OCI-LY1 (cell line): ENCODE data around the gene MDGA2.
"Not testable (repeated sequence)": the region's sequence is repeated elsewhere in the genome, so short reads cannot be mapped to it uniquely, and the experiment has no call there.

ENCODE experiments used
- H2AFZ ChIP-seq: fragments of 200-600 bp; sonication (generic), shearing (Covaris generic); 2 replicates; pipeline ENCODE4 v1.6.0; 2014; ENCODE audit warnings: antibody characterized with exemption, mild to moderate bottlenecking, low read length
- H3F3A ChIP-seq: fragments of 200-600 bp; sonication (generic), shearing (Covaris generic); 2 replicates; pipeline ENCODE4 v1.6.0; 2014; ENCODE audit warnings: mild to moderate bottlenecking, antibody characterized with exemption, low read length, moderate library complexity; ENCODE audit not compliant: insufficient read depth
- H3K27ac ChIP-seq: fragments of 200-600 bp; sonication (generic); 2 replicates; pipeline ENCODE4 v1.5.1; 2014; ENCODE audit warnings: low read length, mixed run types, mild to moderate bottlenecking, low read depth; ENCODE audit not compliant: poor library complexity, severe bottlenecking
- H3K27me3 ChIP-seq: fragments of 200-600 bp; sonication (generic); 2 replicates; pipeline ENCODE4 v1.6.0; 2014; ENCODE audit warnings: antibody characterized with exemption, mild to moderate bottlenecking, low read length, moderate library complexity; ENCODE audit not compliant: insufficient read depth
- H3K36me3 ChIP-seq: fragments of 200-600 bp; sonication (generic); 2 replicates; pipeline ENCODE4 v1.6.1; 2014; ENCODE audit warnings: mild to moderate bottlenecking, antibody characterized with exemption, low read length, moderate library complexity, mixed read lengths; ENCODE audit not compliant: insufficient read depth
- H3K4me1 ChIP-seq: fragments of 200-600 bp; sonication (generic); 2 replicates; pipeline ENCODE4 v1.5.1; 2014; ENCODE audit warnings: mild to moderate bottlenecking, low read length, moderate library complexity; ENCODE audit not compliant: insufficient read depth, severe bottlenecking
- H3K4me2 ChIP-seq: fragments of 200-600 bp; sonication (generic), shearing (Covaris generic); 2 replicates; pipeline ENCODE4 v1.6.1; 2014; ENCODE audit warnings: low read length
- H3K4me3 ChIP-seq: fragments of 200-600 bp; sonication (generic); 2 replicates; pipeline ENCODE4 v1.5.1; 2014; ENCODE audit warnings: low read length, low read depth, mild to moderate bottlenecking, mixed read lengths; ENCODE audit not compliant: poor library complexity, severe bottlenecking
- H3K79me2 ChIP-seq: fragments of 200-600 bp; shearing (Covaris generic); 2 replicates; pipeline ENCODE4 v1.6.1; 2016; ENCODE audit warnings: mixed run types, low read length, mixed read lengths; ENCODE audit not compliant: insufficient read depth
- H3K9ac ChIP-seq: fragments of 200-600 bp; sonication (generic), shearing (Covaris generic); 2 replicates; pipeline ENCODE4 v1.6.1; 2014; ENCODE audit warnings: mild to moderate bottlenecking, low read length, mixed read lengths
- H3K9me2 ChIP-seq: fragments of 200-600 bp; sonication (generic), shearing (Covaris generic); 2 replicates; pipeline ENCODE4 v1.6.1; 2014; ENCODE audit warnings: low read depth, mild to moderate bottlenecking, low read length, mixed read lengths
- H3K9me3 ChIP-seq: fragments of 200-600 bp; shearing (Covaris generic); 2 replicates; pipeline ENCODE4 v1.6.1; 2014; ENCODE audit warnings: low read length, mixed read lengths
- H4K20me1 ChIP-seq: fragments of 200-600 bp; sonication (generic), shearing (Covaris generic); 2 replicates; pipeline ENCODE4 v1.6.0; 2016; ENCODE audit warnings: mild to moderate bottlenecking, low read length; ENCODE audit not compliant: insufficient read depth
- CTCF ChIP-seq: fragments of 200-600 bp; sonication (generic), shearing (Covaris generic); IDR thresholded peaks from 2 replicates; pipeline ENCODE4 v1.5.1; 2017; ENCODE audit warnings: mild to moderate bottlenecking, antibody characterized with exemption, low read length, moderate library complexity, mixed read lengths
- EZH2 ChIP-seq: fragments of 200-600 bp; sonication (generic), shearing (Covaris generic); IDR thresholded peaks from 2 replicates; pipeline ENCODE4 v1.8.0; 2017; ENCODE audit warnings: borderline replicate concordance, mixed run types, mild to moderate bottlenecking, antibody characterized with exemption, low read length, moderate library complexity, mixed read lengths

Gene MDGA2

GRCh38 chr14:47626151-47627035, 49.0 kb downstream of the MDGA2 start:
- no peak overlapping the region for H2AFZ ChIP-seq
- no peak overlapping the region for H3K9ac ChIP-seq
- no peaks in the 10 kb centered on the region for H3K27me3 ChIP-seq
- no peaks in the 10 kb centered on the region for H3K36me3 ChIP-seq
- no peaks in the 10 kb centered on the region for H3K9me3 ChIP-seq
- H3F3A ChIP-seq, result no peaks in the 10 kb centered on the region
- no peak overlapping the region for H3K27ac ChIP-seq
- no peak overlapping the region for H3K4me3 ChIP-seq
- TF ChIP-seq EZH2 (no peak), CTCF (no peak)
- H3K9me2 ChIP-seq, result no peaks in the 10 kb centered on the region
- no peaks in the 10 kb centered on the region for H4K20me1 ChIP-seq
- H3K79me2 ChIP-seq, result no peaks in the 10 kb centered on the region
- H3K4me2 ChIP-seq, result no peak overlapping the region
- no peaks in the 10 kb centered on the region for H3K4me1 ChIP-seq

GRCh38 chr14:47624126-47624525, 51.3 kb downstream of the MDGA2 start:
- H3K79me2 ChIP-seq, H3K4me3 ChIP-seq, H3K9me2 ChIP-seq, H3K27me3 ChIP-seq, H3F3A ChIP-seq, H3K4me1 ChIP-seq, H3K9ac ChIP-seq, H3K4me2 ChIP-seq, H3K36me3 ChIP-seq, H2AFZ ChIP-seq, H4K20me1 ChIP-seq, H3K27ac ChIP-seq, H3K9me3 ChIP-seq: not testable (repeated sequence)

GRCh38 chr14:47619392-47619791, 56.0 kb downstream of the MDGA2 start:
- Histone ChIP-seq H2AFZ (no peak overlapping the region), H3K79me2 (no peaks in the 10 kb centered on the region), H3F3A (no peaks in the 10 kb centered on the region), H3K27me3 (no peaks in the 10 kb centered on the region), H3K4me1 (no peaks in the 10 kb centered on the region), H3K9me3 (no peaks in the 10 kb centered on the region), H3K4me3 (no peak overlapping the region), H3K36me3 (no peaks in the 10 kb centered on the region), H3K4me2 (no peak overlapping the region), H4K20me1 (no peaks in the 10 kb centered on the region), H3K27ac (no peak overlapping the region), H3K9me2 (no peaks in the 10 kb centered on the region), H3K9ac (no peak overlapping the region)
- TF ChIP-seq EZH2 (no peak), CTCF (no peak)

- TF ChIP-seq CTCF, result no peak
- TF ChIP-seq EZH2, result no peak
- no peaks in the 10 kb centered on the region for H3K79me2 ChIP-seq
- no peak overlapping the region for H3K4me3 ChIP-seq
- H3K27ac ChIP-seq, result no peak overlapping the region
- H3K9me3 ChIP-seq, result no peaks in the 10 kb centered on the region
- no peaks in the 10 kb centered on the region for H3K9me2 ChIP-seq
- no peaks in the 10 kb centered on the region for H3K36me3 ChIP-seq
- no peak overlapping the region for H3K9ac ChIP-seq
- H3K27me3 ChIP-seq, result no peaks in the 10 kb centered on the region
- H3K4me2 ChIP-seq, result no peak overlapping the region
- no peak overlapping the region for H2AFZ ChIP-seq
- no peaks in the 10 kb centered on the region for H3F3A ChIP-seq
- H3K4me1 ChIP-seq, result no peaks in the 10 kb centered on the region
- H4K20me1 ChIP-seq, result no peaks in the 10 kb centered on the region
Measured at GRCh38 chr14:47606566-47606965, 68.8 kb downstream of the MDGA2 start.
